ENCODE results near the gene DISC1.

Gene DISC1

DNA sequence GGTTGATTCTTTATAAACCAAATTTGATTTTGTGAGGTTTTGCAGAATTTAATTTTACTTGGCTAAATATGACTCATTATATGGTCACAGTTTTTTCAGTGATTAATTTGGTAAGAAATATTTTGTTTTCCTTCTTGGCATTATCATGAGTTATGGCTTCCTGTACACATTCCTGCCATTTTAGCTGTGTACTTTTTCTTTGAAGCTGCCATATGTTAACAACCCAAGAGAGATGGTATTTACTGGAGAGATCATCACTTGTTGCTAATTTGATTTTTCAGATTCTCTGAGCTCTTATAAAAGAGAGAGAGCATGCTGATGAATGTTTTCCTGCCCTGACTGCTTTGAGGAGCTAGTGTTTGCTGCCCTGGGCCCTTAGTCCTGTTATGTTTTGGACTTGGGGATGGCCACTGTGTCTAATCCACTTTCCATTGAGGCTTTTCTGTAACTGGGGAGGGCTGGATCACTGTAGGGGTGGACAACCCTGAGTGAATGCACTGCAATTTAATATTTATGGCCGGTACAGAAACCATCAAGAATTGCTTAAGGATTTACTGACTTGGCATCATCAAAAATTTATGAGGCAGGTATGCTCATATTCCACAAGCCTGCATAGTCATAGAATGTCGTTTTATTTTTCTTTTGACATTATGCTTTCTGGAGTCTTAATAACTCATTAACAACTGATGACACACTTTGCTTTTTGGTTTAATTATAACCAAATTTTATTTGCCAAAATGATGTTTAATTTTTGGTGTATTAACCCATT is 200.9 kb downstream of the DISC1 start:
- Mint-ChIP-seq H3K4me1 (peaks cover 24% of the 10 kb centered on the region), H3K27me3 (ENCODE audit: low read depth, poor library complexity) (no peaks in the 10 kb centered on the region), H3K36me3 (ENCODE audit: low read depth) (no peaks in the 10 kb centered on the region), H3K27ac (no peak overlapping the region), H3K4me3 (no peak overlapping the region), H3K9me3 (no peaks in the 10 kb centered on the region)
- no peak for DNase-seq
- TF ChIP-seq, protein P1, sequence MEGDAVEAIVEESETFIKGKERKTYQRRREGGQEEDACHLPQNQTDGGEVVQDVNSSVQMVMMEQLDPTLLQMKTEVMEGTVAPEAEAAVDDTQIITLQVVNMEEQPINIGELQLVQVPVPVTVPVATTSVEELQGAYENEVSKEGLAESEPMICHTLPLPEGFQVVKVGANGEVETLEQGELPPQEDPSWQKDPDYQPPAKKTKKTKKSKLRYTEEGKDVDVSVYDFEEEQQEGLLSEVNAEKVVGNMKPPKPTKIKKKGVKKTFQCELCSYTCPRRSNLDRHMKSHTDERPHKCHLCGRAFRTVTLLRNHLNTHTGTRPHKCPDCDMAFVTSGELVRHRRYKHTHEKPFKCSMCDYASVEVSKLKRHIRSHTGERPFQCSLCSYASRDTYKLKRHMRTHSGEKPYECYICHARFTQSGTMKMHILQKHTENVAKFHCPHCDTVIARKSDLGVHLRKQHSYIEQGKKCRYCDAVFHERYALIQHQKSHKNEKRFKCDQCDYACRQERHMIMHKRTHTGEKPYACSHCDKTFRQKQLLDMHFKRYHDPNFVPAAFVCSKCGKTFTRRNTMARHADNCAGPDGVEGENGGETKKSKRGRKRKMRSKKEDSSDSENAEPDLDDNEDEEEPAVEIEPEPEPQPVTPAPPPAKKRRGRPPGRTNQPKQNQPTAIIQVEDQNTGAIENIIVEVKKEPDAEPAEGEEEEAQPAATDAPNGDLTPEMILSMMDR (IDR thresholded peaks at IDR 0.05), result no peak

- no peaks in the 10 kb centered on the region for H3K27me3 Mint-ChIP-seq (ENCODE audit: low read depth, poor library complexity)
- no peak overlapping the region for H3K27ac Mint-ChIP-seq
- TF ChIP-seq, protein P1 (IDR thresholded peaks at IDR 0.05), result no peak
- H3K9me3 Mint-ChIP-seq, result no peaks in the 10 kb centered on the region
- no peak overlapping the region for H3K4me3 Mint-ChIP-seq
- no peaks in the 10 kb centered on the region for H3K36me3 Mint-ChIP-seq (ENCODE audit: low read depth)
- H3K4me1 Mint-ChIP-seq, result peaks cover 18% of the 10 kb centered on the region
- no peak for DNase-seq
These were observed 201.8 kb downstream of the DISC1 start for GRCh38 chr1:231828182-231828920.

GRCh38 chr1:231829332-231829731 is 202.7 kb downstream of the DISC1 start:
- Mint-ChIP-seq H3K4me1 (peaks cover 27% of the 10 kb centered on the region), H3K27ac (no peak overlapping the region), H3K36me3 (ENCODE audit: low read depth) (no peaks in the 10 kb centered on the region), H3K9me3 (peaks cover 5% of the 10 kb centered on the region), H3K27me3 (ENCODE audit: low read depth, poor library complexity) (no peaks in the 10 kb centered on the region), H3K4me3 (no peak overlapping the region)
- TF ChIP-seq, protein P1 (IDR thresholded peaks at IDR 0.05), result no peak
- no peak for DNase-seq

- Mint-ChIP-seq H3K4me1 (peaks cover 24% of the 10 kb centered on the region), H3K4me3 (no peak overlapping the region), H3K36me3 (ENCODE audit: low read depth) (no peaks in the 10 kb centered on the region), H3K9me3 (peaks cover 6% of the 10 kb centered on the region), H3K27me3 (ENCODE audit: low read depth, poor library complexity) (peaks cover 11% of the 10 kb centered on the region), H3K27ac (peak overlapping the region; percentile 37)
- TF ChIP-seq, protein P1 (IDR thresholded peaks at IDR 0.05), result no peak
- no peak for DNase-seq
These were observed 209.8 kb downstream of the DISC1 start for GRCh38 chr1:231836227-231836893.

- TF ChIP-seq, protein P1 (IDR thresholded peaks at IDR 0.05), result no peak
- H3K27me3 Mint-ChIP-seq (ENCODE audit: low read depth, poor library complexity), result peaks cover 11% of the 10 kb centered on the region
- peaks cover 19% of the 10 kb centered on the region for H3K4me1 Mint-ChIP-seq
- peaks cover 6% of the 10 kb centered on the region for H3K9me3 Mint-ChIP-seq
- no peaks in the 10 kb centered on the region for H3K36me3 Mint-ChIP-seq (ENCODE audit: low read depth)
- no peak overlapping the region for H3K4me3 Mint-ChIP-seq
- DNase-seq, result no peak
- H3K27ac Mint-ChIP-seq, result no peak overlapping the region
These were observed 211.9 kb downstream of the DISC1 start for GRCh38 chr1:231838521-231838920.
